Measurements from ENCODE around the gene KRABD2.
"Not testable (repeated sequence)": the region's sequence is repeated elsewhere in the genome, so short reads cannot be mapped to it uniquely, and the experiment has no call there.

The KRABD2 gene

GRCh38 chr17:8357910-8358309 lies 18.6 kb downstream of the KRABD2 start:
- DNase-seq, result no peak

GRCh38 chr17:8354236-8354635 lies 22.3 kb downstream of the KRABD2 start:
- no peak for DNase-seq

- DNase-seq, result no peak
Observed at GRCh38 chr17:8353736-8354135, 22.8 kb downstream of the KRABD2 start.

DNA sequence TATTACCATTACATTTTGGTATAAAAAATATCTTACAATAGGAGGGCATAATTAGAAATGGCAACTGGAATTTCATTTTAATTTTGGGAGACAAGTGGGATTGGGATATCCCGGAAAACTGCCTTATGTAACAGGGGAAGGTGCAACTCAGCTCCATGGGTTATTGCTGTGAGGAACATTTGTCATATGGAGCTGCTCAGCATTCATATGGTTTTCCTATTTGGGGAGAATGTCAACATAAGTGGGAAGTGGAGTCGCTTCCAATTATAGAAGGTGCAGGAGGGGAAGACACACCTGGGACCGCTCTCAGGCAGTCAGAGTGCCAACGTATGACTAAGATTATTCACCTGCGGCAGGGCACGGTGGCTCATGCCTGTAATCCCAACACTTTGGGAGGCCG lies 26.2 kb downstream of the KRABD2 start:
- no peak for DNase-seq

GRCh38 chr17:8347001-8347400 lies 29.5 kb downstream of the KRABD2 start:
- DNase-seq, result not testable (repeated sequence)

- DNase-seq, result no peak
Observed at GRCh38 chr17:8345951-8346665, 30.4 kb downstream of the KRABD2 start.

DNA sequence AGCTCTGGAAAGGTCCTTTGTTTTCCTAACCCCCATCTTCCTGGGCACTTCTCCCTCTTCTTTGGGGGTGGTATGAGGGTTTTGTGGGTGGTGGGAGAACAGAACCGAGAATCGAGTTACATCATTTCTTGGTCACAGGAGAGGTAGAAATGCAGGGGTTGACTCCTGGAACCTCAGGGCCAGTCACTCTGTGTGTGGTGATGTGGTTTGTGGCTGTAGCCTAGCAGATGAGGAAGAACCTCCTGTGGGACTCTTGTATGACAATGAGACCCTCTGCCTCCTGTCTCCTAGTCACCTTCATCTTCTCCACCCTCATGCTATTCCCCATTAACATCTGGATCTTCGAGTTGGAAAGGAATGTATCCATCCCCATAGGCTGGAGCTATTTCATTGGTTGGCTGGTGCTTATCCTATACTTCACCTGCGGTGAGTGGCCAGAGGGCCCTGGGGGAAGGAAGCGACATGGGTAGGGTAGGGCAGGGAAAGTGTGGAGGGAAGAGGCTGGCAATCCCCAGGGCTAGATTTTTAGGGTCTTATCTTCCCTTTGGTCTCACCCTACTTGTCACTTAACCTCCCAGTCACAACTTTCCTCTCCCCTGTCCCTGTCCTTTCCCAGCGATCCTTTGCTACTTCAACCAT lies 31.3 kb downstream of the KRABD2 start:
- no peak for DNase-seq

- no peak for DNase-seq
Observed at GRCh38 chr17:8341456-8341855, 35.0 kb downstream of the KRABD2 start.

- no peak for DNase-seq
Observed at GRCh38 chr17:8339540-8339939, 37.0 kb downstream of the KRABD2 start, which contains the start of gene ODF4. Gene ODF4, plus strand, starts transcription at chr17:8339840. Its CDS starts 212 bp downstream, at chr17:8340052.

GRCh38 chr17:8338753-8339140 lies 37.8 kb downstream of the KRABD2 start:
- DNase-seq, result no peak

DNA sequence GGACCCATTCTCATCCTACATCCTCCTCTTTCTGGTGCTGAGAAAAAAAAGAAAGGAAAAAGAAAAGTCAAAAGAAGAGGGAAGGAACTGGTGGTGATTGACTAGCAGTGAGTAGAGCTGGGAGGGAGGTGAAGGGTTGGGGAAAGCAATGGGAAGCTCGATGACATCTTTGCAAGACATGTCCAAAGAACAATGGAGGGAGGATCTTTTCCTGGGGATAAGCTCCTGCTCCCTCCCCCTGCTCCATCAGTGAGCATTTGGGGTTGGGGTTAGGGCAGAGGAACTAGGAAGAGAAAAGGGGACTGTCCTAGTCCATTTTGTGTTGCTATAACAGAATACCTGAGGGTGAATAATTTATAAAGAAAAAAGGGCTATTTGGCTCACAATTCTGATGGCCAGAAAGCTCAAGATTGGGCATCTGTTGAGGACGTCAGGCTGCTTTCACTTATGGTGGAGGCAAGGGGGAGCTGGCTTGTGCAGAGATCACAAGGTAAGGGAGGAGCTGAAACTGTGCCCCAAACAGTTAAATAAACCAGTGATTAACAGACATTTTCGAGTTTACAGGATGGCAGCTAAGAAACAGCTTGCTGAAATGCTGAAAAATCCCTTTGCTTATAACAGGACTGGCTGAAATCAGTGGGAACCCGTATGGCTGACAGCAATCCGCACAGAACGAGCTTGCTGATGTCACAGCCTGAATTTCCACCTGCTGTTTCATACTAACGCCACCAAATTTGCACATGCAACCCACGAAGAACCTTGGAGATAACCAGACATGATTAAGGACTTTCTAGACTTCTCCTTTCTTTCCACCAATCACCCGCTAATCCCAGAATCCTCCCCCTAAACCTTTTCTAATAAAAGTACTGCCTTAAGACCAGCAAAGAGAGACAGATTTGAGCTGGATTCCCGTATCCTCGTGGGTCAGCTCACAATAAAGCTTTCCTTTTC lies 38.4 kb downstream of the KRABD2 start:
- DNase-seq, result no peak

DNA sequence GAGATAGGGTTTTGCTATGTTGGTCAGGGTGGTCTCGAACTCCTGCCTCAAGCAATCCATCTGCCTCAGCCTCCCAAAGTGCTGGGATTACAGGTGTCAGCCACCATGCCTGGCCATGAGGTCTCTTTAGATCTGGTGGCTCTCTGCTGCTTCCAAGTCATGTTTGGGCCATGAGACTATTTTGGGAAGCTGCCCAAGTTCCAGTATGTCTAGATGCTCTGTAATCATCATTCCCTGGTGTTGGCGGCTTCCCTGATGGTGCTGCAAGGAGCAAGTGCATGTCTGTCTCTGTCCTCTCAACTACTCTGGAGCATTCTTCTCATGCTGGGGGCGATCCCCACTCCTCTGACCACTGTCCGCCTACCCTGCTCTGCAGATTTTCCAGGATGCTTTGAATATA lies 43.2 kb downstream of the KRABD2 start:
- no peak for DNase-seq

- DNase-seq, result no peak
Observed at GRCh38 chr17:8332688-8333087, 43.8 kb downstream of the KRABD2 start.

- no peak for DNase-seq
Observed at GRCh38 chr17:8332128-8332527, 44.4 kb downstream of the KRABD2 start.

DNA sequence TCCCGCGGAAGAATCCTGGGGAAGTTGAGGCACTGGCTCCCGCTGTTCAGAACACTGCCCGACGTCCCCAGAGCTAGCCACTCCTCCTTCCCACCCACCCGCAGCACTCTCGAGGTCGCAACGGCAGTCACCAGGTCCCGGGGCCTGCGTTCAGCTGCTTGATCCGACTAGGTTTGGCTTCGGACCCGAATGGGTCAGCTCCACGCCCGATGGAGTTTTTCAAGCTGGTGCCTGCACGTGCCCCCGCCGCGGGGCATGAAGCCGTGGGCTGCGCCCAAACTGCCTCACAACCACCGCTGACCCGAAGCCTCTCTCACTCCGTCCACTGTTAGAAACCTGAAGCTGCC lies 49.2 kb downstream of the KRABD2 start:
- DNase-seq, result no peak
